GM12864 (cell line): ENCODE results near the gene SUGCT.
"Not testable (repeated sequence)": the region's sequence is repeated elsewhere in the genome, so short reads cannot be mapped to it uniquely, and the experiment has no call there.

Experiments
- DNase-seq: peaks from one replicate; pipeline ENCODE4 v3.0.0-alpha.2; 2011; ENCODE audit warnings: low read depth
- H3K4me3 ChIP-seq: 2 replicates; pipeline ENCODE4 v1.5.1; 2011; ENCODE audit warnings: mild to moderate bottlenecking, low read depth, low read length, control low read depth
- CTCF ChIP-seq: IDR thresholded peaks from 2 replicates; pipeline ENCODE4 v1.5.1; 2011; ENCODE audit warnings: low read depth, mild to moderate bottlenecking, moderate library complexity, low read length, control low read depth, inconsistent platforms; ENCODE audit errors: missing control alignments

Gene SUGCT

GRCh38 chr7:40167291-40167690 is 32.5 kb downstream of the SUGCT start:
- no peak for DNase-seq
- TF ChIP-seq CTCF = no peak
- no peak overlapping the region for H3K4me3 ChIP-seq

- not testable (repeated sequence) for DNase-seq, H3K4me3 ChIP-seq
Observed at GRCh38 chr7:40168266-40168665, 33.5 kb downstream of the SUGCT start.

- H3K4me3 ChIP-seq, DNase-seq: not testable (repeated sequence)
Observed at GRCh38 chr7:40173121-40173520, 38.3 kb downstream of the SUGCT start.

- DNase-seq, H3K4me3 ChIP-seq: not testable (repeated sequence)
Observed at GRCh38 chr7:40175256-40175655, 40.5 kb downstream of the SUGCT start.

- DNase-seq = no peak
- no peak for TF ChIP-seq CTCF
- no peak overlapping the region for H3K4me3 ChIP-seq
Observed at GRCh38 chr7:40175725-40176510, 41.1 kb downstream of the SUGCT start.

GRCh38 chr7:40177071-40177470 is 42.3 kb downstream of the SUGCT start:
- DNase-seq = no peak
- no peak overlapping the region for H3K4me3 ChIP-seq
- no peak for TF ChIP-seq CTCF

- no peak overlapping the region for H3K4me3 ChIP-seq
- no peak for TF ChIP-seq CTCF
- DNase-seq = no peak
Observed at GRCh38 chr7:40182452-40182851, 47.6 kb downstream of the SUGCT start.

GRCh38 chr7:40186586-40186985 is 51.8 kb downstream of the SUGCT start:
- no peak for DNase-seq
- no peak overlapping the region for H3K4me3 ChIP-seq
- TF ChIP-seq CTCF = peak; percentile 35
